NCI-H2171 (cell line): Measurements from ENCODE around the gene RSRC1.
"Not testable (repeated sequence)": the region's sequence is repeated elsewhere in the genome, so short reads cannot be mapped to it uniquely, and the experiment has no call there.

ENCODE experiments used
- DNase-seq: peaks from one replicate; lab custom pipeline; 2025; lab: John Stamatoyannopoulos, UW

RSRC1 gene

DNA sequence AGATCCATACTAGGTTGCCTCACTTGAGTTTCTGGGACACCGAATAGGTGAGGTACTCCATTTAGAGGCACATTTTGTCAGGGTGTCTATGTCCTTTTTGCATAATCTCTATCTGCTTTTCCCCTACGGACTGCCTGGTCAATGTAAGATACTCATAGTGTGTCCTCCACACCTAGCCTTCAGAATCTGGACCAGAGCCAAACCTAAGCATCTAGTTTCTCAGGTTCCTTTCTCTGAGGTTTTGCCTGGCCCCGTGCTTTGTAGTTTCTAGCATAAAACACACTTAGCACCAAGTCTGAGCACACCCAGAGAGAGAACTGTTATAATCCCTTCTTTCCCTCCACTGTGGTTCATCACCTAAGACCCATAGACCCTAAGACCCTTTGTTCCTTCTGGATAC is 355.2 kb downstream of the RSRC1 start:
- no peak for DNase-seq

DNA sequence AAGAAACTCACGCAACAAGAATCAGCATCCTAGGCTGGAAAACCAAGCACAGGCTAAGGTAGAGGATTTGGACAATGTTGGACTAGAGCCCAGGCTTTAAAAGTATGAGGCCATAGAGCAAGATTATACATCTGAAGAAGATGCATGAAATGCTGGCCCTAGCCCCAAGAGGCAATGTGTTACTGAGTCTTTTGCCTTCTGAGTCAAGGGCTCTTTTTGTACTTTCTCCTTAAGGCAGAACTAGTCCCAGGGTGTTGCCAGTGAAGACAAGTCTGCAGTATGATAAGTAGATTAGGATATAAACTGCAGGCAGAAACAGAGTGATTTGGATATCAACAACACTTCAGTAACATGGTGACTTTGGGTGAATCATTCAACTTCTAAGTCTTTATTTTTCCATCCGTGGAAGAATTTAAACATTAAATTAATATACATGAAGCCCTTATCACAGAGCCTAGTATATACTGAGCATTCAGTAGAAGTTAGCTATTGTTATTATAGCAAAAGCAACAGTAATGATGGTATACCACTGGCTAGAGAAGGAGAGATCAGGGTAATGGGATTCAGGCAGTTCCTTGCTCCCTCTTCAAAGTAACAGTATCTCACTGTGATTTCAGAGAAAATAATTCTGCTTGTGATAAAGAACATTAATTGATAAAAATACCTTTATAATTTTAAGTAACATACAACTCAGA is 361.2 kb downstream of the RSRC1 start:
- DNase-seq, result no peak

DNA sequence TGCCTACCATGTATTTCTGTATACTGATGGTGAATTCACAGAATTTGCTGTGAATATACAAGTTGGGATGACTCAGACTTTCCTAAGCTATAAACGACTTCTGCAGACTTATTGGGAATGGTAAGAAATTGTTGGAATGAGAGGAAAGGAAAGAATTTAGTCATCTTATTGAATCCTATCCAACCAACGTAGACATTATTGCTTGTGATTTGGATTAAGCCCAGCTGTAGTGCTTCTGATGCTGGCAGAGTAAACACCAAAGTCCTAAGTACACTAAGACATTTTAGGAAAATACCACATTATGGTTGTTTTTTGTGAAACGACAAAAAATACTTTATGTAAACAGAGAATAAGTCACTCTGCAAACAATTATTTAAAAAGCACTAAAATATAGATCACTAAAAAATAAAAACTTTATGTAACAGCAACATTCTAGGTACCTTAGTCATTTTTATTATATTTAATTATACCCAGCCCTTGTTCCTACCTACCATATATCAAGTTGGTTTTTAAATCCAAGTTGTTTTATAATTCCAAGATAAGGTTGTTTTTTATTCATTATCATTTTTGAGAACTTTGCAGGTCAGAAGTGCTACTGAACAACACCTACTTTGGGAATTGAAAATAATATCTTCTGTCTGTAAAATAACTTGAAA is 361.9 kb downstream of the RSRC1 start:
- no peak for DNase-seq

DNA sequence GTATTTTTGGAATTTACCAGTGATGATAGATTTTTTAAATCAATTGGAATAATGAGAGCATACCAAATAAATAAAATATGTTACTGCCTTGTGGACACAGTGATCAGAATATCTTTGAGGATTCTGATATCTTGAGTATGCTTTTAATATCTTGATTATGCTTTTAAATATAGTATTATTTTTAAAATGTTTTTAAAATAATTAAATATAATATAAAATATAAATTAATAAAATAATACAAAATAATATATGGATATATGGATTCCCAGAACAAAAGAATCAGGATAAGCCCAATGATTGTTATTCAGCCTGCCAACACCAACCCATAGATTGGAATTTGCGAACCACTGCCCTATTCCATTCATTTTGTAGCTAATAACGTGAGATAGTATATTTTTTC is 369.2 kb downstream of the RSRC1 start:
- DNase-seq, result no peak

DNA sequence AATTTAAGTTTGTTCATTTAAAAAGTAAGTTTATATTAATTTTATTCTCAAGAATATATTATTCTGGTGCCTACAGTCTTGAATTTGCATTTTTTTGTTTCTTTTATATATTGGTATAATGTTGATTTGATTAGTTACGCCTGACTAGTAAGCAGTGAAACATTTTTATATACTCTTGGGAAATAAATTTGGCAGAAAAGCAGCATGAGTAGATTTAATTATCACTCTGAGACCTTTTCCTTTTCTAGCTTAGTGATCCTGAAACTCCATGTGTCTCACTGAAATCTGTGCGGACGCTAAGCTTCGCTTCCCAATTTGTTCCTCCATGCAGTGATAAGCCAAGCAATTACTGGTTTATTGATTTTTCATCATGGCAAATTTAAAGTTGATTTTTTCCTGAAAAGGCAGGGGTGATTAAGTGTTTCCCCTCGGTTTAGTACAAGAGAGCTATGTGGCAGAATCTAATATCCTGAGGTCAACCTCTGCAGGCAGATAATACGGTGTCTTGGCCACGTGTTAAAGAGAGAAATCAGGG is 373.9 kb downstream of the RSRC1 start:
- DNase-seq, result no peak

DNA sequence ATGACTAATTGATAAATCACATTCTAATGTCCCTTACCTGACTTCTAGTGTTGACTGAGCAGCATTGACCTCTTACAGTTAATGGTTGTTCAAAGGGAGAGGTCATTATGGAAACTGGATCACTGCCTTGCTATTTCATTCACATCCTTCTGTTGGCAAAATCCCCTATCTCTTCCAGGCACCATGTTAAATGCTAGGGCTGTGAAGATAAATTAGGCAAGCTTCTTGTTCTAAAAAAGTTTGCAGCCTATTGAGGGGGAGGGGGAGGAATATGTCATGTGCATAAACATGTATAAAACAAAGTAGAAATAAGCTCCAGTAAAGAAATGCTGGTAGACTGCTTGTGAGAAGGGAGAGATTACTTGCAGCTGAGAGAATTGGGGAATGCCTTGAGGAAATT is 376.3 kb downstream of the RSRC1 start:
- DNase-seq, result no peak

DNA sequence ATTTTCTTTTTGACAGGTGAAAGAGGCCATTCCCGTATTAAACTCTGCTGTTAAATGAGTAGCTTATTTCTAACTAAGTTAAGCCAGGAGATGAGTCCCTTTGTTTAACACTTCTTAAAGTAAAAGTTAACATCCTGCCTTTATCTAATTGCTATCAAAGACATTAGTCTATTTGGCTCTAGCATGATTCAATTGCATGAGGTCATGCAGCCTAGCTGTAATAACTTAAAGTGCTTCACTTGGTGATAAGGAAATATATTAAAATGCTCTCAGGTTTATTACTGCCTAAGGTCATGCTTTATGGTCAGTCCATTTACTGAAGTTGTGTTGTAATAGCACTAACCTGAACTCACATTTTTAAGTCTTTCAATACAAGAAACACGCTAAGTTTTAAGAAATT is 378.8 kb downstream of the RSRC1 start:
- no peak for DNase-seq

DNA sequence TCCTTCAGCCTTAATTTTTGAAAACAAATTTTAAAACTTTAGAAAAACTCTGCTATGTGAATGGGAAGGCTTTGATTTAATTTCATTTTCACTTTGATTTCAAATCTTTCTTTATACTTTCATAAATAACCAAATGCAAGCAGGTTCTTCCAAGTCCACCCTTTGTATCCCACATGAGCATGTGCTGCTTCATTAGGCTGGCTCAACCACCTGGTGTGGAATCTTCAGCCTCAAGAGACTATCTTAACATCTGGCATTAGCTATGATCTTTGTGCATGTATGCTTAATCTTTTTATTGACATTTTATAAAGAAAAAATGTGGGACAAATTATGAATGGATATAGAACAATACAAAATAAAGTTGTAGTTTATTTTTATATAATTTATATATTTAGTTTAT is 379.3 kb downstream of the RSRC1 start:
- DNase-seq, result peak; percentile 47

DNA sequence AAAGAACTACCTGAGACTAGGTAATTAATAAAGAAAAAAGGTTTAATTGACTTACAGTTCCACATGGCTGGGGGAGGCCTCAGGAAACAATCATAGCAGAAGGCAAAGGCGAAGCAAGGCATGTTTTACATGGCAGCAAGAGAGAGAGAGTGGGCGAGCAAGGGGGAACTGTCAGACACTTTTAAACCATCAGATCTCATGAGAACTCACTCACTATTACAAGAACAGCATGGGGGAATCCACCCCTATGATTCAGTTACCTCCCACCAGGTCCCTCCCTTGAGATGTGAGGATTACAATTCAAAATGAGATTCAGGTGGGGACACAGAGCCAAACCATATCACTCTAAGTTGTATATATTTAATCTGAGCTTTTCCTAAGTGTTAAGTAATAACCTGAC is 382.1 kb downstream of the RSRC1 start:
- DNase-seq, result no peak

DNA sequence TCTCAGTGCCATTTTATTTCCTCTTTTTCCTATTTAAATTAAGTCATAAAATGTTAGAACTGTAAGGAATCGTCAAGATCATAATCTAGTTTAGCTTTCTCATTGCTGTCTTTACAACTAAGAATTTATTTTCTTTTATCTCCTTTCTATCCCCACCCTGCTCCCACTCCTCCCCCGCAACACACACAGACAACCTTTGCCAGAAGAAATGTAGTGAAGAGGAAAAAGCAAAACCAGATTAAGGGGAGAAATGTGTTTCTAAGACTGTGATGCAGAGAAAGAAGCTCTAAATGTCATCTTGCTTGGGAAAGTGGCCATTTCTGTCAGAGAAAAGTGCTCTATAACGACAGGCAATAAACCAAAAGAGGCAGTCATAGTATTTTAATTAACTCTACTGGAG is 382.8 kb downstream of the RSRC1 start:
- DNase-seq, result no peak

DNA sequence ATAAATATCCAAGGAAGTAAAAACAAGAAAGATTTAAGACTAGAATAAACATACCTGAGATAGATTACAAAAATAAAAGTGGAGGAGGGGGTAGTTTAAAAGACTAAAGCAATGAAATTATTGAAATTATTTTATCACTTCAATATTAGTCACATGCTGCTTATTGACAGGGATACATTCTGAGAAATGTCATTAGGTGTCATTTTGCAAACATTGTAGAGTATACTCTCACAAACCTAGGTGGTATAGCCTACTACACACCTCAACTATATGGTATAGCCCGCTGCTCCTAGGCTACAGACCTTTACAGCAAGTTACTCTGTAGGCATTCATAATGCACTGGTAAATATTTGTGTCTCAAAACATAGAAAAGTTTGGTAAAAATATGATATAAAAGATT is 384.0 kb downstream of the RSRC1 start:
- no peak for DNase-seq

DNA sequence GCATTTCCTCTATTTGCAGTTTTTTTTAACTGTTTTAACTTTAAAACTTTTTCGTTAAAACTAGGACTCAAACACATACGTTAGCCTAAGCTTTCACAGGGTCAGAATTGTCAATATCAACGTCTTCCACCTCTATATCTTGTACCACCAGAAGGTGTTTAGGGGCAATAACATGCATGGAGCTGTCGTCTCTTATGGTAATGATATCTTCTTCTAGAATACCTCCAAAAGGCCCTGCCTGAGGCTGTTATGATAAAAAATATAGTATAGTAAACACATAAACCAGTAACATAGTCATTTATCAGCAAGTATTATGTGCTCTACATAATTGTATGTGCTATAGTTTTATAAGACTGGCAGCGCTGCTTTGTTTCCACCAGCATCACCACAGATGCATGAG is 384.8 kb downstream of the RSRC1 start:
- DNase-seq, result no peak

DNA sequence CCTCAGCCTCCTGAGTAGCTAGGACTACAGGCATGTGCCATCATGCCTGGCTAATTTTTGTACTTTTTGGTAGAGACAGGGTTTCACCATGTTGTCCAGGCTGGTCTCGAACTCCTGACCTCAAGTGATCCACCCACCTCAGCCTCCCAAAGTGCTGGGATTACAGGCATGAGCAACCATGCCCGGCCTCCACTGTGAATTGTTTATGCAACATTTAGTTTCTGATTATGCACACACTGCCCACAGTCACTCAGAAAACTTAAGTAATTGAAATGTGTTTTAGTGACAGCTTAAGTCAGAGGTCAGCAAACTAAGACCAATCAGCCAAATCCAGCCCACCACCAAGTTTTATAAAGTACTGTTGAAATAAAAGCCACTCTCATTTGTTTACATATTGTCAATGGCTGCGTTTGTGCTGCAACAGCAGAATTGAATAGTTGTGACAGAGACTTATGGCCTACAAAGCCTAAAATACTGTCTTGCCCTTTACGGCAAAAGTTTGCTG is 385.6 kb downstream of the RSRC1 start:
- DNase-seq, result not testable (repeated sequence)

DNA sequence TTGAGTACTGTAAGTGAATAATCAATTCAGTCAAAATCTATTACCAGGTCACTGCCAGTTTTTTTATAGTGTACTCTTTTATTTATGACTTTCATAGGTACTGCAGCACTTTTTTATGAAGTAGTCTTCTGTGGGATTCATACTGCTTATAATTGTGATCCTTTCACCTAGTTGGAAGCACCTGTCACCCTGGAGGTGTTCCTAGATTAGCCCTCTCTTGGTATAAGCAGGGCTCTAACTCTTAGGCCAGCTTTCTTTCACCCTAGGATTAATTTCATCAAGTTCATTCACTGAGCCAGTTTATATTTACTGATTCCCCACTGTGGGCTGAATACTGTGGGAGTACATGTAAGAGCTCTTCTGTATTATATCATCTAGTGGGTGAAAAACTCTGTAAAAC is 395.2 kb downstream of the RSRC1 start:
- DNase-seq, result no peak

DNA sequence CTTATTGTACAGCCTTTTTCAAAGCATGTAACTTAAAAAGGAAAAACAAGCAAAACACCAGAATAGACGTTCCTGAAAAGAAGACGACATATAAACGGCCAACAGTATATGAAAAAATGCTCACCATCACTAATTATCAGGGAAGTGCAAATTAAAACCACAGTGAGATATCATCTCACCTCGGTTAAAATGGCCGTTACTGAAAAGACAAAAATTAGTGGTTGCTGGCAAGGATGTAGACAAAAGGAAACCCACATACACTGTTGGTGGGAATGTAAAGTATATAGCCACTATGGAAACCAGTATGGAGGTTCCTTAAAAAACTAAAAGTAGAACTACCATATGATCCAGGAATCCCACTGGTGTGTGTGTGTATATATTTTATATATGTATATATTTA is 396.6 kb downstream of the RSRC1 start:
- no peak for DNase-seq

DNA sequence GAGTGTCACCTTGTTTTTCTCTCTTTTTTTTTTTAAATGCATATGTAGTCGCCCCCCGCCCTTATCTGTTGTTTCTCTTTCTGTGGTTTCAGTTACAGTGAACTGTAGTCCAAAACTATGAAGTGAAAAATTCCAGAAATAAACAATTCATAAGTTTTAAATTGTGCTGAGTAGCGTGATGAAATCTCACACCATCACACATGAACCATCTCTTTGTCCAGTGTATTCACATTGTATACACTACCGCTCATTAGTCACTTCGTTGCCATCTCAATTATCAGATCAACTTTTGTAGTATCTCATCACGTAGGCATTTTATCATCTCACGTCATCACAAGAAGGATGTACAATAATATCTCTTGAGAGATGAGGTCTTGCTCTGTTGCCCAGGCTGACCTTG is 398.6 kb downstream of the RSRC1 start:
- no peak for DNase-seq

DNA sequence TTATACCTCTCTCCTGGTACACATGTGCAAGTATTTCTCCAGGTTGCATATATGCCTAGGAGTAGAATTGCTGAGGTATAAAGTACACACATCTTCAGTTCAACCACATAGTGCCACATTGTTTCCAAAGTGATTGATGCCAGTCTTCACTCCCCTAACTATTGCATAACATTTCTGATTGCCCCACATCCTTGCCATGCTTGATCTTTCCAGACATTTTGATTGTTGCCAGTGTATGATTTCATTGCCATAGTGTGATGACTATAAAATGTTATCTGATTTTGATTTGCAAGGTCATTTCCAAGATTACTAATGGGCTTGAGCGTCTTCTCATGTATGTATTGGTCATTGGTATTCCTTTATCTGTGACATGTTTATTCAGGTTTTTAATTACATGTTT is 400.0 kb downstream of the RSRC1 start:
- no peak for DNase-seq

DNA sequence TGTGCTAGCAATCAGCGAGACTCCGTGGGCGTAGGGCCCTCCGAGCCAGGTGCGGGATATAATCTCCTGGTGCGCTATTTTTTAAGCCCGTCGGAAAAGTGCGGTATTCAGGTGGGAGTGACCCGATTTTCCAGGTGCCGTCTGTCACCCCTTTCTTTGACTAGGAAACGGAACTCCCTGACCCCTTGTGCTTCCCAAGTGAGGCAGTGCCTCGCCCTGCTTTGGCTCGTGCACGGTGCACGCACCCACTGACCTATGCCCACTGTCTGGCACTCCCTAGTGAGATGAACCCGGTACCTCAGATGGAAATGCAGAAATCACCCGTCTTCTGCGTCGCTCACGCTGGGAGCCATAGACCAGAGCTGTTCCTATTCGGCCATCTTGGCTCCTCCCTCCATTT is 406.8 kb downstream of the RSRC1 start:
- DNase-seq, result not testable (repeated sequence)

DNA sequence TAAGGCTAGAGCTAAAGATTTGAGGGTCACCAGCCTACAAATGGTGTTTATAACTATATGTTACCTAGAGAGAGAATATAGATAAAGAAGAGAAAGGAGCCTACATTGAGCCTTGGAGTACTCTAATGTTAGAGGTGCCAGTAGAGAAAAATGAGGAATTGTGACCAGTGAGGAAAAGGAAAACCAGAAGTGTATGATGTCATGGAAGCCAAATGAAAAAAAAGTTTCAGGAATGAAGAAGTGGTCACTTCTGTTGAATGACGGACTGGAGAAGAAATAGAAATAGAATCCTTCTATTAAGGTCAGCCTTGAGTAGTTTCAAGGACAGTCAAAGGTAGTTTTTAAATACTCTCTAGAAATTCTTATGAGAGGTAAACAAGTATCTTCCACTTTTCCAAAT is 409.9 kb downstream of the RSRC1 start:
- DNase-seq, result no peak

DNA sequence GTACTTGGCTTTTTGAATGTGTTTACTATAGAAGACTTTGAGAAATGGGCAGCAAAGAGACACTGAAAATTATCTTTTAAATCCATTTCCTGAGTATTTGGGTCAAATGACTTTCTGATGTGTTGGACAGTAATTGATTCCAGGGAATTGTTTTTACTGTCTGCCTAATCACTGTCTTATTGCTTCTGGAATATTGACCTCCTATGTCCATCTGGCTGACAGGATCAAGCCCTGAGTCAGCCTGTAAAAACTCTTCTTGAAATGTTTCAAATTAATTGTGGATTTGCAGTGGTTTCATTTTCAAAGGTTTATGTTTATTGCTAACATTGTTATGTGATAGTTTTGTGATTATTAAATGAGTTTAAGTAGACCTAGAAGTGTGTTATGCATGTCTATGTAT is 410.5 kb downstream of the RSRC1 start:
- no peak for DNase-seq

DNA sequence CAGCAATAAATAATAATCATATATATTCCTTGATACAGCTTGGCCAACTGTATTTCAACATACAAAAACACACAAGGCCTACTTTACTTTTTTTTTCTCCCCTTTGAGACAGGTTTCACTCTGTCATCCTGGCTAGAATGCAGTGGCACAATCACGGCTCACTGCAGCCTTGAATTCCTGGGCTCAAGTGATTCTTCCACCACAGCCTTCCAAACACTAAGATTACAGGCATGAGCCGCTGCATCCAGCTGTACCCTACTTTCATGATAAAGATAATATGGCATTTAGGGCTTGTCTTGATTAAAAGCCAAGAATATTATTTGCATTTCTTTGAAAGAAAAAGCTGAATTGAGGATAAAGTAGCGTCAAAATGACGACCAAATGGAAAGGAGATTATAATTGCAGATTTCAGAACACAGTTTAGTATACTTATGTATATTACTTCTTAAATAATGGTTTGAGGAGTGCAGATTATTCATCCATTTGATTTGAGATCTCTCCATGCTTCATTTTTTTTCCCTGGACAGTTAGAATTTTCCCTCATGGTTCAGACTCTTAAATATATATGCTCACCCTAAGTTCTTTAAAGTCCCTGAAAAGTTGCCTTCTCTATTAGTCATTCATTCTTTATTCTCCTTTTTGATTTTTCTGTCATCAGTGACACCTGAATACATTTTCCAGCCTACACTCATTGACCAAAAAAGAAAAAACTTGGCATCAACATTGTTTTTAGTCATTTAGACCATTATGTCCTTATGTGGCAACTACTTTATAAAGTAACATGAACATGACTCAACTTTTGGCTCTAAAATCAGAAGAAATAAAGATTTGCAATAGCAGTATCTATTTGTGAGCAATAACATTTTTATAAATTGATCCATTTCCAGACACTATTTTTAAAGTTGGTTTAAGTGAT is 412.6 kb downstream of the RSRC1 start:
- no peak for DNase-seq

DNA sequence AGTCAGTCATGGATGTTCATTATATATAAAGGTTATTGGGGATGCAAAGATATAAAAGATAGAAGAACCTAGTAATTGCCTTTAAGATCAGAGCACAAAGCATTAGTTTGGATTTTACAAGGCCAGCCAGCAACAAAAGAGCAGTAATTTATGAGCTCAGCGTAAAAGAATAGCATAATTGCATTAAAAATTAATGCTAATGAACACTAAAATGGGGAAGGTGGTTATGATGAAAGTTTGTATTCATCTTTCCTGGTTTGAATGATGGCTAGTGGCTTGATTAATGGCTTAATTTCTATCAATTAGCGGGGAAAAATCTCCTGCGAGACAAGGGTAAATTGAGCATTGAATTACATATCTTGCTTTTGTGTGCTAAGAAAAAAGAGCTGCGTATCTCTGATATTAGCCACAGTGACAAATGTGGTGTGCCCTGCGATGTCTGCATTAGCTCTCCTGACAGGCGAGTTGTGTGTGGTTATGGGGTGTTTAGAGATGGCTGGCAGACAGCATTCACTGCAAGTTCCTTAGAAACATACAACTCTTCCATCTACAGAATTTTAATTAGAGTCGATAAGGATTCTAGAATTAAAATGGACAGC is 418.3 kb downstream of the RSRC1 start:
- DNase-seq, result no peak
